ENCODE results near the gene WDR5B.
A peak's percentile ranks its signal among the peaks of the same experiment; 100 is the strongest.
"Not testable (repeated sequence)": the region's sequence is repeated elsewhere in the genome, so short reads cannot be mapped to it uniquely, and the experiment has no call there.

Gene WDR5B

GRCh38 chr3:122415762-122416654, at the start of gene WDR5B:
Gene WDR5B (minus strand): TSS chr3:122416062. CDS start chr3:122415528, 534 bp downstream.
- peak; percentile 97 for DNase-seq (ENCODE audit: low read depth)

- no peak for DNase-seq (ENCODE audit: low read depth)
Observed at GRCh38 chr3:122464659-122465058, 48.8 kb upstream of the WDR5B start.

- no peak for DNase-seq (ENCODE audit: low read depth)
Observed at GRCh38 chr3:122462406-122462805, 46.5 kb upstream of the WDR5B start.

GRCh38 chr3:122461806-122462205, 45.9 kb upstream of the WDR5B start:
- no peak for DNase-seq (ENCODE audit: low read depth)

- peak; percentile 65 for DNase-seq (ENCODE audit: low read depth)
Observed at GRCh38 chr3:122458992-122459391, 43.1 kb upstream of the WDR5B start.

GRCh38 chr3:122457706-122458105, 41.8 kb upstream of the WDR5B start:
- DNase-seq (ENCODE audit: low read depth): no peak

GRCh38 chr3:122456074-122456473, 40.2 kb upstream of the WDR5B start:
- DNase-seq (ENCODE audit: low read depth): no peak

- DNase-seq (ENCODE audit: low read depth): no peak
Observed at GRCh38 chr3:122451371-122451770, 35.5 kb upstream of the WDR5B start.

- DNase-seq (ENCODE audit: low read depth): not testable (repeated sequence)
Observed at GRCh38 chr3:122448218-122448617, 32.4 kb upstream of the WDR5B start.

GRCh38 chr3:122444491-122444887, 28.6 kb upstream of the WDR5B start:
- not testable (repeated sequence) for DNase-seq (ENCODE audit: low read depth)

GRCh38 chr3:122443762-122444490, 28.1 kb upstream of the WDR5B start:
- DNase-seq (ENCODE audit: low read depth): not testable (repeated sequence)

GRCh38 chr3:122443090-122443489, 27.2 kb upstream of the WDR5B start:
- DNase-seq (ENCODE audit: low read depth): no peak

- DNase-seq (ENCODE audit: low read depth): no peak
Observed at GRCh38 chr3:122435950-122436349, 20.1 kb upstream of the WDR5B start.

GRCh38 chr3:122430371-122430770, 14.5 kb upstream of the WDR5B start:
- no peak for DNase-seq (ENCODE audit: low read depth)

- DNase-seq (ENCODE audit: low read depth): peak; percentile 8
Observed at GRCh38 chr3:122427857-122428471, 12.1 kb upstream of the WDR5B start.

GRCh38 chr3:122421836-122422235, 6.0 kb upstream of the WDR5B start:
- no peak for DNase-seq (ENCODE audit: low read depth)

GRCh38 chr3:122421101-122421500, 5.2 kb upstream of the WDR5B start:
- DNase-seq (ENCODE audit: low read depth): no peak

GRCh38 chr3:122416966-122417365, 1.1 kb upstream of the WDR5B start:
- DNase-seq (ENCODE audit: low read depth): peak; percentile 27

- DNase-seq (ENCODE audit: low read depth): peak; percentile 63
Observed at GRCh38 chr3:122415104-122415744, 638 bp downstream of the WDR5B start.

- no peak for DNase-seq (ENCODE audit: low read depth)
Observed at GRCh38 chr3:122414391-122414790, 1.5 kb downstream of the WDR5B start.

- DNase-seq (ENCODE audit: low read depth): no peak
Observed at GRCh38 chr3:122410639-122411038, 5.2 kb downstream of the WDR5B start.

- no peak for DNase-seq (ENCODE audit: low read depth)
Observed at GRCh38 chr3:122410111-122410510, 5.8 kb downstream of the WDR5B start.

All from EH (cell line).